PC-9 (cell line): ENCODE data around the gene POLD3.

ENCODE experiments used
- EZH2 ChIP-seq: fragments of 200-600 bp; sonication (generic); IDR thresholded peaks from 2 replicates; pipeline ENCODE4 v1.8.0; 2017; ENCODE audit warnings: antibody characterized with exemption, low read depth
- TF ChIP-seq, protein P1 (sequence below): fragments of 200-600 bp; sonication (generic); conservative IDR thresholded peaks from 2 replicates; pipeline ENCODE4 v1.6.1; 2017; ENCODE audit warnings: mixed run types, antibody characterized with exemption, mild to moderate bottlenecking, moderate library complexity

DNA sequence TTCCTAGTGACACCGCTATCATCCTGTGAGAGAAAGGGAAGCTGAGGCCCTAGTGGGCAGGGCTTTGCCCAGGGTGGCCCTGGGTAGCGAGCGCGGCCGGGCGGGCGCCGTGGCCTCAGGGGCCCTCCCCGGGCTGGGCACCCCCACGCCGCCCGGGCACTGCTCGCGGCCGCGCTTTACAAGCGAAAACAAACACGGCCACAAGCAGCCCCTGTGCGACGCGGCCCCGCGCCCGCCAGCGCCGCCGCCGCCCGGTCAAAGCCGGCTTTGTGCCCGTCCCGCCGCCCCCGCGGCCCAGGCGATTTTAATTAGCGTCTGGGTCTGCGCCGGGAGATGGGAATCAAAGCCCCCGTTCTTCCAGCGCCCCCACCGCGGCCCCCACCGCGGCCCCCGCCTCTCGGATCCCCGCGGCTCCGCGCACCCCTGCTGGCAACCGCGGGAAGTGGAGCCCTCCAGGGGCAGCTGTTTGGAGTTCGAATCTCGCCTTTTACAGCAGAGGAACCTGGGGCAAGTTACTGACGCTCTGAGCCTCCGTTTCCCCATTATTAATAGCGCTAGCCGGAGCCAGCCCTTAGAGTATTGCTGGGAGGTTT lies 91.0 kb downstream of the POLD3 start:
- TF ChIP-seq, protein P1, sequence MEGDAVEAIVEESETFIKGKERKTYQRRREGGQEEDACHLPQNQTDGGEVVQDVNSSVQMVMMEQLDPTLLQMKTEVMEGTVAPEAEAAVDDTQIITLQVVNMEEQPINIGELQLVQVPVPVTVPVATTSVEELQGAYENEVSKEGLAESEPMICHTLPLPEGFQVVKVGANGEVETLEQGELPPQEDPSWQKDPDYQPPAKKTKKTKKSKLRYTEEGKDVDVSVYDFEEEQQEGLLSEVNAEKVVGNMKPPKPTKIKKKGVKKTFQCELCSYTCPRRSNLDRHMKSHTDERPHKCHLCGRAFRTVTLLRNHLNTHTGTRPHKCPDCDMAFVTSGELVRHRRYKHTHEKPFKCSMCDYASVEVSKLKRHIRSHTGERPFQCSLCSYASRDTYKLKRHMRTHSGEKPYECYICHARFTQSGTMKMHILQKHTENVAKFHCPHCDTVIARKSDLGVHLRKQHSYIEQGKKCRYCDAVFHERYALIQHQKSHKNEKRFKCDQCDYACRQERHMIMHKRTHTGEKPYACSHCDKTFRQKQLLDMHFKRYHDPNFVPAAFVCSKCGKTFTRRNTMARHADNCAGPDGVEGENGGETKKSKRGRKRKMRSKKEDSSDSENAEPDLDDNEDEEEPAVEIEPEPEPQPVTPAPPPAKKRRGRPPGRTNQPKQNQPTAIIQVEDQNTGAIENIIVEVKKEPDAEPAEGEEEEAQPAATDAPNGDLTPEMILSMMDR: no peak
- TF ChIP-seq EZH2: no peak
